Pericardium fibroblast (primary cell): Measurements from ENCODE around the gene RUNX2. TPM values are rescaled to one million over a fixed set of nuclear protein-coding genes. Genes with fewer than 3 reads are reported as not detected.

Experiments
- total RNA-seq: library from RNA; depleted of rRNA; stranded (reverse); fragments of >200 nt; gene quantifications from 2 replicates; pipeline ENCODE4 v1.2.3, GENCODE V29; 2015

Gene RUNX2
- 2.1 and 6.3 TPM in 2 replicates for total RNA-seq

DNA sequence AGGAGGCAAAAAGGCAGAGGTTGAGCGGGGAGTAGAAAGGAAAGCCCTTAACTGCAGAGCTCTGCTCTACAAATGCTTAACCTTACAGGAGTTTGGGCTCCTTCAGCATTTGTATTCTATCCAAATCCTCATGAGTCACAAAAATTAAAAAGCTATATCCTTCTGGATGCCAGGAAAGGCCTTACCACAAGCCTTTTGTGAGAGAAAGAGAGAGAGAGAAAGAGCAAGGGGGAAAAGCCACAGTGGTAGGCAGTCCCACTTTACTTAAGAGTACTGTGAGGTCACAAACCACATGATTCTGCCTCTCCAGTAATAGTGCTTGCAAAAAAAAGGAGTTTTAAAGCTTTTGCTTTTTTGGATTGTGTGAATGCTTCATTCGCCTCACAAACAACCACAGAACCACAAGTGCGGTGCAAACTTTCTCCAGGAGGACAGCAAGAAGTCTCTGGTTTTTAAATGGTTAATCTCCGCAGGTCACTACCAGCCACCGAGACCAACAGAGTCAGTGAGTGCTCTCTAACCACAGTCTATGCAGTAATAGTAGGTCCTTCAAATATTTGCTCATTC is at the start of gene RUNX2:
Gene RUNX2 (plus strand): TSS at position 375 of the 567 bp plus-strand sequence. CDS start 397 bp downstream, outside the sequence.

DNA sequence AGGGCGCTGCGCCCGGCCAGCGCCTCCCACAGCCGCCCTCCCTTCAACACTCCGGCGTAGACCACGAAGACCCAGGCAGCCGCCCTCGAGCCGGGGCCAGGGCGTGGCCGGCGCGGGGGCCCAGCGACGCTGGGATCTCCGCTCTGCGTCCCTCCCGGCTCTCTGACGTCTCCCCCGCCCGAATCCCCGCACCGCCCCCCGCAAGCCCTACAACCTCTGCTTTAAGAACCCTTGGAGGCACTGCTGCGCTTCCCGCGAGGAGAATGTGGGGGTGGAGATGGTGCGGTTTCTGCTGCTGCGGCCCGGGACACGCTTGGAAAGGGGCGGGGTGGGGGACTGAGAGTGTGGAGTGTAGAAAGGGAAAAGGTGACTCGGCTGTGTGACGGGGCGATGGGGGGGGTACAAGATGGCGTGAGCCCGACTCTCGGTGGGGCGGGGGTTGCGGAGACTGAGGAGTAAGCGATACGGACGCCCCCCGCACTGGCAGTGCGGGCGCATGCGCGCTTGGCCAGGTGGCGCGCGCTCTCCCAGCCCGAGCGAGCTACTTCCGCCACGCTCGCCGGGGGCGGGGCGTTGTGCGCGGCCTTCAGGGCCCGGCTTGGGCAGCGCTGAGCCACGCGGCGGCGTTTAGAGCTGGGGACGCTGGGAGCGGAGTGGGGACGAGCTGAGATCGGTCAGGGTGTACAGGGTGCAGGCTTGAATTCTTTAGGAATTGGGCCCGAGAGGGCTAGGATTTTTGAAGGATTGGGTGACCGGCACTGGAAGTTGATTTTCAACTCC is 49.6 kb downstream of the RUNX2 start, which contains the start of gene SUPT3H:
Gene SUPT3H (minus strand): TSS at position 381 of the 780 bp plus-strand sequence.

Other genes starting within 250 kb of the RUNX2 start
- gene SUPT3H, start 49.6 kb downstream of the RUNX2 start, total RNA-seq = 5.4 and 10.6 TPM in 2 replicates